HG03342 (cell line): Measurements from ENCODE around the gene BCAR3.
"Not testable (repeated sequence)": the region's sequence is repeated elsewhere in the genome, so short reads cannot be mapped to it uniquely, and the experiment has no call there.

Experiments
- ATAC-seq: cut with Tn5 transposase; IDR thresholded peaks from one replicate; pipeline ENCODE4 v1.9.1; 2021; ENCODE audit warnings: mild to moderate bottlenecking, moderate library complexity; ENCODE audit not compliant: unreplicated experiment

BCAR3 gene

GRCh38 chr1:93554883-93555872 is 126.5 kb downstream of the BCAR3 start:
- no peak for ATAC-seq

GRCh38 chr1:93553886-93554490 is 127.6 kb downstream of the BCAR3 start:
- not testable (repeated sequence) for ATAC-seq

- no peak for ATAC-seq
Observed at GRCh38 chr1:93552741-93553455, 128.7 kb downstream of the BCAR3 start.

GRCh38 chr1:93549811-93550210 is 131.8 kb downstream of the BCAR3 start:
- ATAC-seq: no peak

GRCh38 chr1:93549131-93549530 is 132.5 kb downstream of the BCAR3 start:
- ATAC-seq: no peak

- ATAC-seq: no peak
Observed at GRCh38 chr1:93546162-93546863, 135.3 kb downstream of the BCAR3 start.

GRCh38 chr1:93542398-93542797 is 139.2 kb downstream of the BCAR3 start:
- ATAC-seq: no peak

GRCh38 chr1:93541045-93541444 is 140.6 kb downstream of the BCAR3 start:
- ATAC-seq: no peak

GRCh38 chr1:93537924-93538323 is 143.7 kb downstream of the BCAR3 start:
- ATAC-seq: no peak

GRCh38 chr1:93537396-93537795 is 144.2 kb downstream of the BCAR3 start:
- no peak for ATAC-seq

- ATAC-seq: no peak
Observed at GRCh38 chr1:93533677-93534076, 148.0 kb downstream of the BCAR3 start.

- ATAC-seq: no peak
Observed at GRCh38 chr1:93532780-93533378, 148.8 kb downstream of the BCAR3 start.

GRCh38 chr1:93531193-93531592 is 150.4 kb downstream of the BCAR3 start:
- ATAC-seq: no peak

- no peak for ATAC-seq
Observed at GRCh38 chr1:93528412-93528811, 153.2 kb downstream of the BCAR3 start.

- no peak for ATAC-seq
Observed at GRCh38 chr1:93526431-93526830, 155.2 kb downstream of the BCAR3 start.

- ATAC-seq: no peak
Observed at GRCh38 chr1:93525431-93525830, 156.2 kb downstream of the BCAR3 start.

- ATAC-seq: no peak
Observed at GRCh38 chr1:93522721-93523120, 158.9 kb downstream of the BCAR3 start.

GRCh38 chr1:93521618-93522017 is 160.0 kb downstream of the BCAR3 start:
- no peak for ATAC-seq

GRCh38 chr1:93519199-93519829 is 162.3 kb downstream of the BCAR3 start:
- ATAC-seq: no peak

GRCh38 chr1:93518516-93518915 is 163.1 kb downstream of the BCAR3 start:
- no peak for ATAC-seq
